H1 (cell line): Measurements from ENCODE around the gene TBC1D22A. TPM values are rescaled to one million over a fixed set of nuclear protein-coding genes. Genes with fewer than 3 reads are reported as not detected.

Experiments used
- CTCF ChIA-PET: fragments of 300-600 bp; sonication (Branson Sonifier 250); formaldehyde crosslinking; loops from one replicate; lab custom pipeline; 2021; ENCODE audit not compliant: partially characterized antibody; lab: Charles Lee
- POLR2A ChIA-PET: fragments of 300-600 bp; sonication (Branson Sonifier 250); formaldehyde crosslinking; loops from one replicate; lab custom pipeline; 2021; ENCODE audit warnings: inconsistent platforms; ENCODE audit not compliant: partially characterized antibody; lab: Charles Lee
- DNase-seq, 2 experiments: peaks; one replicate each; pipeline versions ENCODE4 v3.0.0 to v3.0.0-alpha.2; 2010 to 2022; ENCODE audit warnings: low spot score in 2 of 2, low read depth in 1 of 2, mixed read lengths in 1 of 2
- FAIRE-seq: peaks from 2 replicates; lab custom pipeline; 2011; peaks lifted over from hg19 to GRCh38; lab: Jason Lieb, UNC
- H2AFZ ChIP-seq: 2 replicates; pipeline ENCODE4 v1.8.1; 2012; ENCODE audit warnings: low read length, inconsistent platforms
- H2AK5ac ChIP-seq: 2 replicates; pipeline ENCODE4 v1.6.1; 2013; ENCODE audit warnings: low read depth, low read length
- H2BK120ac ChIP-seq: replicated peaks from 2 replicates; pipeline ENCODE3; 2013; ENCODE audit warnings: low read depth, low read length, inconsistent platforms
- H2BK12ac ChIP-seq: 2 replicates; pipeline ENCODE4 v1.6.1; 2013; ENCODE audit warnings: low read depth, low read length
- H2BK15ac ChIP-seq: 2 replicates; pipeline ENCODE4 v1.6.1; 2013; ENCODE audit warnings: low read length
- H2BK20ac ChIP-seq: 2 replicates; pipeline ENCODE4 v1.6.1; 2013; ENCODE audit warnings: low read length
- H2BK5ac ChIP-seq: 2 replicates; pipeline ENCODE4 v1.6.1; 2013; ENCODE audit warnings: low read depth, low read length
- H3K14ac ChIP-seq: 2 replicates; pipeline ENCODE4 v1.6.1; 2013; ENCODE audit warnings: inconsistent platforms; ENCODE audit not compliant: insufficient read length
- H3K18ac ChIP-seq: 2 replicates; pipeline ENCODE4 v1.6.1; 2013; ENCODE audit warnings: low read length; ENCODE audit errors: extremely low read depth
- H3K23ac ChIP-seq: 2 replicates; pipeline ENCODE4 v1.6.1; 2013; ENCODE audit warnings: inconsistent platforms; ENCODE audit not compliant: insufficient read length
- H3K23me2 ChIP-seq: 2 replicates; pipeline ENCODE4 v1.6.1; 2013; ENCODE audit warnings: low read depth, low read length
- H3K27ac ChIP-seq: 2 replicates; pipeline ENCODE4 v1.6.1; 2011; ENCODE audit warnings: low read depth, low read length, inconsistent platforms
- H3K27me3 ChIP-seq, 4 experiments: replicated peaks in 1 of 4; 1 replicate in 1 of 4; 2 replicates in 3 of 4; pipeline versions ENCODE4 v1.6.1 to v1.8.1; 2011 to 2013; ENCODE audit warnings: low read length in 3 of 4, mild to moderate bottlenecking in 3 of 4, inconsistent platforms in 2 of 4, mixed read lengths in 2 of 4, moderate library complexity in 1 of 4; ENCODE audit not compliant: control insufficient read depth in 3 of 4, insufficient read depth in 3 of 4; ENCODE audit errors: extremely low read depth in 1 of 4
- H3K36me3 ChIP-seq, 4 experiments: 2 replicates each; pipeline versions ENCODE4 v1.6.1 to v1.8.1; 2011 to 2013; ENCODE audit warnings: mild to moderate bottlenecking in 4 of 4, low read length in 3 of 4, moderate library complexity in 2 of 4, control low read depth in 1 of 4, inconsistent platforms in 1 of 4; ENCODE audit not compliant: insufficient read depth in 4 of 4, control insufficient read depth in 2 of 4
- H3K4ac ChIP-seq: replicated peaks from 2 replicates; pipeline ENCODE3; 2013; ENCODE audit warnings: low read length, low read depth, mixed read lengths, inconsistent platforms; ENCODE audit not compliant: insufficient read length
- H3K4me1 ChIP-seq, 4 experiments: replicated peaks in 1 of 4; 1 replicate in 1 of 4; 2 replicates in 3 of 4; pipeline versions ENCODE4 v1.6.1 to v1.8.1; 2011 to 2013; ENCODE audit warnings: low read length in 3 of 4, inconsistent platforms in 2 of 4, mixed read lengths in 1 of 4; ENCODE audit not compliant: insufficient read depth in 4 of 4, control insufficient read depth in 3 of 4
- H3K4me2 ChIP-seq, 2 experiments: 2 replicates each; pipeline versions ENCODE4 v1.6.1 to v1.8.1; 2011 to 2013; ENCODE audit warnings: low read depth in 2 of 2, low read length in 2 of 2, control low read depth in 1 of 2, inconsistent platforms in 1 of 2, mild to moderate bottlenecking in 1 of 2; ENCODE audit not compliant: insufficient read depth in 1 of 2
- H3K4me3 ChIP-seq, 4 experiments: fragments of 200-600, 300-600 bp in 1 of 4; sonication (generic), shearing (Covaris generic), sonication (Bioruptor Twin) in 1 of 4; 2 replicates each; pipeline versions ENCODE4 v1.5.1 to v1.8.1; 2011 to 2016; ENCODE audit warnings: low read length in 4 of 4, low read depth in 3 of 4, control low read depth in 2 of 4, inconsistent platforms in 2 of 4, mild to moderate bottlenecking in 2 of 4, mixed read lengths in 1 of 4, moderate library complexity in 1 of 4; ENCODE audit not compliant: insufficient read depth in 2 of 4; ENCODE audit errors: extremely low read depth in 1 of 4
- H3K56ac ChIP-seq: replicated peaks from 2 replicates; pipeline ENCODE3; 2013; ENCODE audit warnings: low read depth, mild to moderate bottlenecking, mixed read lengths, low read length, inconsistent platforms; ENCODE audit not compliant: insufficient read length
- H3K79me1 ChIP-seq: 2 replicates; pipeline ENCODE4 v1.6.1; 2013; ENCODE audit warnings: low read depth, low read length, control low read depth
- H3K79me2 ChIP-seq, 2 experiments: 2 replicates each; pipeline versions ENCODE4 v1.6.1 to v1.8.1; 2012 to 2013; ENCODE audit warnings: low read length in 2 of 2, mild to moderate bottlenecking in 2 of 2, inconsistent platforms in 1 of 2; ENCODE audit not compliant: insufficient read depth in 2 of 2, control insufficient read depth in 1 of 2
- H3K9ac ChIP-seq, 4 experiments: replicated peaks in 1 of 4; 1 replicate in 1 of 4; 2 replicates in 3 of 4; pipeline versions ENCODE4 v1.6.1 to v1.8.1; 2011 to 2013; ENCODE audit warnings: low read depth in 3 of 4, low read length in 3 of 4, control low read depth in 2 of 4, mild to moderate bottlenecking in 2 of 4, moderate library complexity in 2 of 4, inconsistent platforms in 1 of 4; ENCODE audit errors: extremely low read depth in 1 of 4
- H3K9me3 ChIP-seq, 2 experiments: 2 replicates each; pipeline versions ENCODE4 v1.6.1 to v1.8.1; 2012 to 2013; ENCODE audit warnings: mild to moderate bottlenecking in 2 of 2, moderate library complexity in 2 of 2, control low read depth in 1 of 2, inconsistent platforms in 1 of 2, low read depth in 1 of 2, low read length in 1 of 2, mixed read lengths in 1 of 2; ENCODE audit not compliant: insufficient read depth in 2 of 2
- H4K20me1 ChIP-seq, 2 experiments: replicated peaks in 1 of 2; 2 replicates each; pipeline versions ENCODE3 to v1.8.1; 2011 to 2013; ENCODE audit warnings: inconsistent platforms in 2 of 2, low read length in 2 of 2, mild to moderate bottlenecking in 1 of 2; ENCODE audit not compliant: insufficient read depth in 2 of 2, control insufficient read depth in 1 of 2
- H4K5ac ChIP-seq: 2 replicates; pipeline ENCODE4 v1.6.1; 2013; ENCODE audit warnings: low read length, low read depth, mixed read lengths, inconsistent platforms; ENCODE audit not compliant: insufficient read length
- H4K8ac ChIP-seq: 2 replicates; pipeline ENCODE4 v1.8.0; 2013; ENCODE audit warnings: mild to moderate bottlenecking, moderate library complexity, low read length, inconsistent platforms; ENCODE audit not compliant: insufficient read depth; ENCODE audit errors: extremely low read depth
- H4K91ac ChIP-seq: replicated peaks from 2 replicates; pipeline ENCODE3; 2013; ENCODE audit warnings: low read length, mixed read lengths, inconsistent platforms; ENCODE audit not compliant: insufficient read length
- ASH2L ChIP-seq: fragments of 200-600, 300-600 bp; sonication (generic); IDR thresholded peaks from one replicate; pipeline ENCODE4 v1.7.1; 2017; ENCODE audit warnings: low read length
- BACH1 ChIP-seq: IDR thresholded peaks from 2 replicates; pipeline ENCODE4 v1.6.1; 2012; ENCODE audit warnings: low read length, improper control_type of control experiment
- BCL11A ChIP-seq, 2 experiments: IDR thresholded peaks; one replicate each; pipeline ENCODE4 v1.6.1; 2011; ENCODE audit warnings: low read depth in 2 of 2, low read length in 2 of 2, mild to moderate bottlenecking in 2 of 2
- EGR1 ChIP-seq: IDR thresholded peaks from 2 replicates; pipeline ENCODE4 v1.6.1; 2011; ENCODE audit warnings: low read depth, low read length, borderline replicate concordance
- GTF2F1 ChIP-seq: IDR thresholded peaks from 2 replicates; pipeline ENCODE4 v1.6.1; 2012; ENCODE audit warnings: low read depth, low read length, improper control_type of control experiment, borderline replicate concordance
- PHF8 ChIP-seq: fragments of 200-600 bp; sonication (generic); conservative IDR thresholded peaks from 2 replicates; pipeline ENCODE4 v1.7.1; 2012; ENCODE audit warnings: low read depth, mild to moderate bottlenecking, inconsistent platforms, low read length, moderate library complexity
- POU5F1 ChIP-seq: IDR thresholded peaks from 2 replicates; pipeline ENCODE4 v1.6.1; 2011; ENCODE audit warnings: low read depth, mild to moderate bottlenecking, low read length, moderate library complexity
- RFX5 ChIP-seq: IDR thresholded peaks from 2 replicates; pipeline ENCODE4 v1.6.1; 2011; ENCODE audit warnings: low read depth, low read length, improper control_type of control experiment, borderline replicate concordance
- SAP30 ChIP-seq: fragments of 300-600 bp; sonication (generic); IDR thresholded peaks from 2 replicates; pipeline ENCODE4 v1.7.1; 2012; ENCODE audit warnings: low read length, moderate library complexity, mild to moderate bottlenecking, inconsistent platforms; ENCODE audit not compliant: insufficient read depth, insufficient replicate concordance
- SUZ12 ChIP-seq: fragments of 200-600 bp; sonication (generic); IDR thresholded peaks from 2 replicates; pipeline ENCODE4 v1.6.1; 2012; ENCODE audit warnings: mild to moderate bottlenecking, inconsistent platforms, low read length, moderate library complexity, mixed read lengths
- TAF7 ChIP-seq: optimal IDR thresholded peaks from 2 replicates; pipeline ENCODE3; 2011; ENCODE audit warnings: low read depth, mild to moderate bottlenecking, inconsistent platforms, low read length, moderate library complexity, borderline replicate concordance
- TBP ChIP-seq: IDR thresholded peaks from 2 replicates; pipeline ENCODE4 v1.6.1; 2011; ENCODE audit warnings: low read depth, low read length, improper control_type of control experiment
- WGBS, 2 experiments: shearing (Covaris generic) in 1 of 2; methylation state at CpG; one replicate each; pipeline versions ENCODE4 v1.1.6 to v1.1.7; 2013 to 2015; ENCODE audit warnings: low lambda C conversion rate in 2 of 2, mixed read lengths in 2 of 2, inconsistent platforms in 1 of 2, low coverage in 1 of 2, missing lambda C conversion rate in 1 of 2; ENCODE audit not compliant: insufficient replicate concordance in 2 of 2, insufficient coverage in 1 of 2, insufficient read length in 1 of 2; ENCODE audit errors: extremely low coverage in 1 of 2, missing lambda C conversion rate in 1 of 2; 5-methylcytosine and 5-hydroxymethylcytosine counted together
- polyA plus RNA-seq, 7 experiments: library from polyadenylated mRNA; depleted of rRNA in 3 of 7; stranded (reverse) in 5 of 7; unstranded in 2 of 7; fragments of >200 nt in 5 of 7; fragments of 200-250 nt in 2 of 7; gene quantifications; 1 replicate in 5 of 7; 2 replicates in 1 of 7; 4 replicates in 1 of 7; pipeline versions ENCODE4 v1.2.1 to v1.2.3, GENCODE V29; 2011 to 2013; ENCODE audit warnings: missing spikeins in 2 of 7, mixed read lengths in 2 of 7
- total RNA-seq: library from RNA; stranded (reverse); fragmentation: NEBNext Ultra II Directional; extraction: Animal tissue kit (Norgen Biotek cat#: 25700); gene quantifications from 2 replicates; pipeline ENCODE4 v1.2.1, GENCODE V29; 2021
- TF ChIP-seq, protein P1 (sequence below): IDR thresholded peaks from 2 replicates; pipeline ENCODE4 v1.6.1; 2012; ENCODE audit warnings: low read length, inconsistent platforms

The TBC1D22A gene
- total and polyA plus RNA-seq, 2 of the 8 experiments (the other 6 are each of a cell fraction or from before 2014, with no cell fraction given): 11.9 to 18.4 TPM

DNA sequence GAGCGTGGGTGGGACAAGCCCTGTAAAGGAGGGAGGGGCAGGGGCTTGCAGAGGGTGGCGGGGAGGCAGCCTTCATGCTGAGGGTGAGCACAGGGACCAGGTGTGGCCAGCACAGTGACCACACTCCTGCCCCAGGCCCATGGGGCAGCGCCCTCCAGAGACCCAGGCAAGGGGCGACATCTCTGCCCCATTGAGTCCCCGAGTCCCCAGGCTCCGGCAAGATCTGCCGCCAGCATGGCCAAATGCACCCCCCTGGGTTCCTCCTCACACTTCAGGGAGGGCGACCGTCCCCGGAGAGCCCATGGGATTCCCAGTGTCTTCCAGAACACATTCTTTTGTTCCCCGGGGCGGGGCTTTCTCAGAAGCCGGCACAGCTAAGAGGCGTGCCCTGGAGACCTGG lies 362.5 kb downstream of the TBC1D22A start:
- CTCF ChIA-PET: interaction anchor here (0.6 to 2.2 kb wide), 6 partner anchors 9 to 326 kb away, joined by 3 to 7 read pairs (median 4); no protein-coding TSS in a partner anchor
- Histone ChIP-seq H4K20me1 (peaks cover 0 to 5% of the 10 kb centered on the region in 2 experiments), H2BK5ac (no peak overlapping the region), H3K4me3 (no peak overlapping the region), H4K8ac (no peak overlapping the region), H3K56ac (no peak overlapping the region), H2BK12ac (no peak overlapping the region), H2AFZ (no peak overlapping the region), H3K14ac (no peak overlapping the region), H3K4ac (no peak overlapping the region), H3K27ac (no peak overlapping the region), H3K23me2 (no peaks in the 10 kb centered on the region), H2BK20ac (no peak overlapping the region), H4K5ac (no peak overlapping the region), H2AK5ac (no peak overlapping the region), H4K91ac (no peak overlapping the region), H3K36me3 (no peaks in the 10 kb centered on the region), H3K4me1 (peaks cover 0 to 9% (median 4%) of the 10 kb centered on the region in 4 experiments; a peak in 5 of 7 replicates), H3K9ac (no peak overlapping the region), H3K27me3 (no peaks in the 10 kb centered on the region), H3K18ac (no peak overlapping the region), H3K23ac (no peak overlapping the region), H3K4me2 (no peak overlapping the region), H3K9me3 (no peaks in the 10 kb centered on the region), H3K79me1 (no peaks in the 10 kb centered on the region), H2BK120ac (no peak overlapping the region), H3K79me2 (no peaks in the 10 kb centered on the region), H2BK15ac (no peak overlapping the region)
- DNase-seq (no peak), FAIRE-seq (no peak)
- POLR2A ChIA-PET: interaction anchor here (1.6 kb wide), 1 partner anchor 168 kb away, joined by 4 read pairs; no protein-coding TSS in a partner anchor
- WGBS, 2 experiments: 89% methylated on average over 13 of the region's 14 CpGs; no CpG with 5 or more reads in 1 of the 2 experiments
- TF ChIP-seq SAP30 (no peak), BCL11A (IDR thresholded peaks at IDR 0.05; ENCODE audit: low read depth in 2 of 2, low read length in 2 of 2) (no peak), TBP (no peak), PHF8 (no peak), BACH1 (no peak), POU5F1 (no peak), SUZ12 (no peak), TAF7 (no peak), EGR1 (no peak), ASH2L (no peak), RFX5 (no peak), GTF2F1 (no peak)
- TF ChIP-seq, protein P1, sequence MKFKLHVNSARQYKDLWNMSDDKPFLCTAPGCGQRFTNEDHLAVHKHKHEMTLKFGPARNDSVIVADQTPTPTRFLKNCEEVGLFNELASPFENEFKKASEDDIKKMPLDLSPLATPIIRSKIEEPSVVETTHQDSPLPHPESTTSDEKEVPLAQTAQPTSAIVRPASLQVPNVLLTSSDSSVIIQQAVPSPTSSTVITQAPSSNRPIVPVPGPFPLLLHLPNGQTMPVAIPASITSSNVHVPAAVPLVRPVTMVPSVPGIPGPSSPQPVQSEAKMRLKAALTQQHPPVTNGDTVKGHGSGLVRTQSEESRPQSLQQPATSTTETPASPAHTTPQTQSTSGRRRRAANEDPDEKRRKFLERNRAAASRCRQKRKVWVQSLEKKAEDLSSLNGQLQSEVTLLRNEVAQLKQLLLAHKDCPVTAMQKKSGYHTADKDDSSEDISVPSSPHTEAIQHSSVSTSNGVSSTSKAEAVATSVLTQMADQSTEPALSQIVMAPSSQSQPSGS: no peak
